ENCODE results near the gene JMJD7.

JMJD7 gene

GRCh38 chr15:41866872-41867579, 39.1 kb downstream of the JMJD7 start:
- Histone ChIP-seq H3K36me3 (ENCODE audit: control insufficient read depth, insufficient read depth, low read length) (no peaks in the 10 kb centered on the region), H3K4me1 (ENCODE audit: control insufficient read depth, insufficient read depth, low read length) (peaks cover 5% of the 10 kb centered on the region; the same call in 1 of the 2 replicates), H3K9ac (ENCODE audit: low read depth, low read length) (no peak overlapping the region), H3K9me3 (ENCODE audit: control insufficient read depth, insufficient read depth, low read length) (no peaks in the 10 kb centered on the region), H3K27me3 (ENCODE audit: control insufficient read depth, insufficient read depth, low read length) (no peaks in the 10 kb centered on the region), H3K27ac (ENCODE audit: low read depth, low read length) (no peak overlapping the region), H3K4me3 (ENCODE audit: low read depth, low read length) (no peak overlapping the region)

- Histone ChIP-seq H3K4me3 (ENCODE audit: low read depth, low read length) (no peak overlapping the region), H3K36me3 (ENCODE audit: control insufficient read depth, insufficient read depth, low read length) (no peaks in the 10 kb centered on the region), H3K27me3 (ENCODE audit: control insufficient read depth, insufficient read depth, low read length) (no peaks in the 10 kb centered on the region), H3K27ac (ENCODE audit: low read depth, low read length) (no peak overlapping the region), H3K9me3 (ENCODE audit: control insufficient read depth, insufficient read depth, low read length) (no peaks in the 10 kb centered on the region), H3K9ac (ENCODE audit: low read depth, low read length) (no peak overlapping the region), H3K4me1 (ENCODE audit: control insufficient read depth, insufficient read depth, low read length) (no peaks in the 10 kb centered on the region)
Observed at GRCh38 chr15:41868321-41868720, 40.4 kb downstream of the JMJD7 start.

GRCh38 chr15:41869770-41870688, 42.1 kb downstream of the JMJD7 start:
- Histone ChIP-seq H3K4me3 (ENCODE audit: low read depth, low read length) (no peak overlapping the region), H3K9ac (ENCODE audit: low read depth, low read length) (no peak overlapping the region), H3K4me1 (ENCODE audit: control insufficient read depth, insufficient read depth, low read length) (no peaks in the 10 kb centered on the region), H3K36me3 (ENCODE audit: control insufficient read depth, insufficient read depth, low read length) (no peaks in the 10 kb centered on the region), H3K9me3 (ENCODE audit: control insufficient read depth, insufficient read depth, low read length) (no peaks in the 10 kb centered on the region), H3K27ac (ENCODE audit: low read depth, low read length) (no peak overlapping the region), H3K27me3 (ENCODE audit: control insufficient read depth, insufficient read depth, low read length) (no peaks in the 10 kb centered on the region)

- no peaks in the 10 kb centered on the region for H3K36me3 ChIP-seq (ENCODE audit: control insufficient read depth, insufficient read depth, low read length)
- no peaks in the 10 kb centered on the region for H3K9me3 ChIP-seq (ENCODE audit: control insufficient read depth, insufficient read depth, low read length)
- H3K27ac ChIP-seq (ENCODE audit: low read depth, low read length): no peak overlapping the region
- no peak overlapping the region for H3K4me3 ChIP-seq (ENCODE audit: low read depth, low read length)
- no peaks in the 10 kb centered on the region for H3K27me3 ChIP-seq (ENCODE audit: control insufficient read depth, insufficient read depth, low read length)
- H3K4me1 ChIP-seq (ENCODE audit: control insufficient read depth, insufficient read depth, low read length): no peaks in the 10 kb centered on the region
- H3K9ac ChIP-seq (ENCODE audit: low read depth, low read length): no peak overlapping the region
Observed at GRCh38 chr15:41870689-41871081, 42.8 kb downstream of the JMJD7 start.

GRCh38 chr15:41871175-41871905, 43.4 kb downstream of the JMJD7 start:
- no peak overlapping the region for H3K9ac ChIP-seq (ENCODE audit: low read depth, low read length)
- H3K27ac ChIP-seq (ENCODE audit: low read depth, low read length): no peak overlapping the region
- no peaks in the 10 kb centered on the region for H3K36me3 ChIP-seq (ENCODE audit: control insufficient read depth, insufficient read depth, low read length)
- no peaks in the 10 kb centered on the region for H3K4me1 ChIP-seq (ENCODE audit: control insufficient read depth, insufficient read depth, low read length)
- H3K9me3 ChIP-seq (ENCODE audit: control insufficient read depth, insufficient read depth, low read length): no peaks in the 10 kb centered on the region
- no peaks in the 10 kb centered on the region for H3K27me3 ChIP-seq (ENCODE audit: control insufficient read depth, insufficient read depth, low read length)
- no peak overlapping the region for H3K4me3 ChIP-seq (ENCODE audit: low read depth, low read length)

GRCh38 chr15:41872166-41872747, 44.4 kb downstream of the JMJD7 start:
- H3K9me3 ChIP-seq (ENCODE audit: control insufficient read depth, insufficient read depth, low read length): no peaks in the 10 kb centered on the region
- no peaks in the 10 kb centered on the region for H3K4me1 ChIP-seq (ENCODE audit: control insufficient read depth, insufficient read depth, low read length)
- no peak overlapping the region for H3K4me3 ChIP-seq (ENCODE audit: low read depth, low read length)
- H3K27me3 ChIP-seq (ENCODE audit: control insufficient read depth, insufficient read depth, low read length): no peaks in the 10 kb centered on the region
- no peak overlapping the region for H3K9ac ChIP-seq (ENCODE audit: low read depth, low read length)
- H3K36me3 ChIP-seq (ENCODE audit: control insufficient read depth, insufficient read depth, low read length): no peaks in the 10 kb centered on the region
- no peak overlapping the region for H3K27ac ChIP-seq (ENCODE audit: low read depth, low read length)

- Histone ChIP-seq H3K36me3 (ENCODE audit: control insufficient read depth, insufficient read depth, low read length) (no peaks in the 10 kb centered on the region), H3K9ac (ENCODE audit: low read depth, low read length) (no peak overlapping the region), H3K4me3 (ENCODE audit: low read depth, low read length) (no peak overlapping the region), H3K27ac (ENCODE audit: low read depth, low read length) (no peak overlapping the region), H3K27me3 (ENCODE audit: control insufficient read depth, insufficient read depth, low read length) (no peaks in the 10 kb centered on the region), H3K4me1 (ENCODE audit: control insufficient read depth, insufficient read depth, low read length) (no peaks in the 10 kb centered on the region), H3K9me3 (ENCODE audit: control insufficient read depth, insufficient read depth, low read length) (no peaks in the 10 kb centered on the region)
Observed at GRCh38 chr15:41873711-41874110, 45.8 kb downstream of the JMJD7 start.

- Histone ChIP-seq H3K36me3 (ENCODE audit: control insufficient read depth, insufficient read depth, low read length) (no peaks in the 10 kb centered on the region), H3K4me1 (ENCODE audit: control insufficient read depth, insufficient read depth, low read length) (no peaks in the 10 kb centered on the region), H3K9ac (ENCODE audit: low read depth, low read length) (no peak overlapping the region), H3K27ac (ENCODE audit: low read depth, low read length) (no peak overlapping the region), H3K9me3 (ENCODE audit: control insufficient read depth, insufficient read depth, low read length) (no peaks in the 10 kb centered on the region), H3K27me3 (ENCODE audit: control insufficient read depth, insufficient read depth, low read length) (0 out of 2 replicates have a peak, but pooled peaks cover under 1% of the 10 kb centered on the region), H3K4me3 (ENCODE audit: low read depth, low read length) (no peak overlapping the region)
Observed at GRCh38 chr15:41874736-41875135, 46.8 kb downstream of the JMJD7 start.

GRCh38 chr15:41876007-41876406, 48.1 kb downstream of the JMJD7 start:
- H3K27me3 ChIP-seq (ENCODE audit: control insufficient read depth, insufficient read depth, low read length): peaks cover 13% of the 10 kb centered on the region
- no peak overlapping the region for H3K9ac ChIP-seq (ENCODE audit: low read depth, low read length)
- no peaks in the 10 kb centered on the region for H3K4me1 ChIP-seq (ENCODE audit: control insufficient read depth, insufficient read depth, low read length)
- no peak overlapping the region for H3K27ac ChIP-seq (ENCODE audit: low read depth, low read length)
- H3K9me3 ChIP-seq (ENCODE audit: control insufficient read depth, insufficient read depth, low read length): no peaks in the 10 kb centered on the region
- H3K4me3 ChIP-seq (ENCODE audit: low read depth, low read length): no peak overlapping the region
- H3K36me3 ChIP-seq (ENCODE audit: control insufficient read depth, insufficient read depth, low read length): no peaks in the 10 kb centered on the region

GRCh38 chr15:41876689-41877088, 48.8 kb downstream of the JMJD7 start:
- Histone ChIP-seq H3K9me3 (ENCODE audit: control insufficient read depth, insufficient read depth, low read length) (no peaks in the 10 kb centered on the region), H3K4me1 (ENCODE audit: control insufficient read depth, insufficient read depth, low read length) (no peaks in the 10 kb centered on the region), H3K27ac (ENCODE audit: low read depth, low read length) (no peak overlapping the region), H3K36me3 (ENCODE audit: control insufficient read depth, insufficient read depth, low read length) (no peaks in the 10 kb centered on the region), H3K4me3 (ENCODE audit: low read depth, low read length) (no peak overlapping the region), H3K9ac (ENCODE audit: low read depth, low read length) (no peak overlapping the region), H3K27me3 (ENCODE audit: control insufficient read depth, insufficient read depth, low read length) (peaks cover 20% of the 10 kb centered on the region)

Measured in HUES48 (cell line).